CD4-positive, alpha-beta T cell treated with Interleukin-4 for 4 hours (primary cell): ENCODE measurements around the gene COL9A2.

Source experiments
- DNase-seq: peaks from one replicate; pipeline ENCODE4 v3.0.0-alpha.2; 2020

The COL9A2 gene

DNA sequence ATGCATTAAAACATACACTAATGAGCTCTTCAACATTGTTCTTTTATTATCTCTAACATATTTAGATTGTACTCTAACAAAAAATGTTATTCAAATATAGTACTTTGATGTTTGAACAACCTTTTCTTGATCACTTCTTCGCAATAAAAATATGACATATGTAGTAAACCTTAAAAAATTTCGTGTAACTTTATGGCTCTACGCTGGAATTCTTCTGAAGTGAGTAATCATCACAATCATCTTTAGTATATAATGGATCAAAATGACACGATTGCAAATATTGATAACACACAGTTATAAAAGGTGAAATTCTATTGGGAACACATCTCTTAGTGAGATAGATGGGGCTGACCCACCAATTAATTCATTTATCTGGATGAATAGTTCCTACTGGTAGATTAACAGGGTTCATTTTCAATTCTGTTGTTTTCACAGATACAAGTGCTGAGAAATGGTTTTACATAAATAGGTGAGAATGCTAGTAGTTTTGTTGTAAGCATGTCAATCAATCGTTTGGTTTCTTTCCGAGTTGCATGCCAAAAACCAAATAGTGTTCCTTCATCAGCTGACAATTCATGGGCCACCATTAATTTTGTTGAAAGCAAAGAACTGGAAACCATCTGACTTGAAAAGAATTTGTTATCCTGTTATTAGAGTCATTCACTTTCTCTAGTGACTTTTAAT, 60.5 kb downstream of the COL9A2 start:
- DNase-seq, result no peak

DNA sequence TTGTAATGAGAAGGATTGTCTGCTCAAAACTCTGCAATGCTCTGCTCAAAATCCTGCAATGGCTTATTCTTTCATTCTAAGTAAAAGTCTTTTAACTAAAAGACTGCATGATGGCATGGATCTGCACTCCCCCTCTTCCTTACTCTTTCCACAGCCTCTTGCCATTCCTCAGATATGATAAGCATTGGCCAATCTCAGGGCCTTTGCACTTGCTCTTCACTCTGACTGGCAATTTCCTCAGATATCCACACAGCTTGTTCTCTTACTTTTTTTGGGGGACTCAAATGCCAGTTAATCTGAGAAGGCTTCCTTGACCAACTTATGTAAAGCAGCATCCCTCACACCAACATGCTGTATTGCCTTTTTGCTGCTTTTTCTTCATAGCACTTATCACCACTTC, 61.9 kb downstream of the COL9A2 start:
- DNase-seq, result no peak

DNA sequence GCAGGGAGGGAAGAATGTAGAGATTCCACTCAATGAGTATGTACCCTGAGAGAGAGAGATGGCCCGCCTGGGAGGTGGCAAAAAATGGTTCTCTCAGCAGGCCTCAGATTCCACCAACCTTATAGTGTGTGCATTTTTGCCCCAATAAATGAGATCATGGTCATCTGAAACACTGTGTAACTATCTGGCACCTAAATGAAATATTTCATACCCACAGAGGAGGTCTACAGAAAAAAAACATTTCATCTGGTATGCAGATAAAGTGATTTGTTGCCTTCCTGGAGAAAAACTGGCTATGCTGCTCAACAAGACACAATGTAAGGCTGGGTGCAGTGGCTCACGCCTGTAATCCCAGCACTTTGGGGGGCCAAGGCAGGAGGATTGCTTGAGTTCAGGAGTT, 64.5 kb downstream of the COL9A2 start:
- DNase-seq, result no peak

DNA sequence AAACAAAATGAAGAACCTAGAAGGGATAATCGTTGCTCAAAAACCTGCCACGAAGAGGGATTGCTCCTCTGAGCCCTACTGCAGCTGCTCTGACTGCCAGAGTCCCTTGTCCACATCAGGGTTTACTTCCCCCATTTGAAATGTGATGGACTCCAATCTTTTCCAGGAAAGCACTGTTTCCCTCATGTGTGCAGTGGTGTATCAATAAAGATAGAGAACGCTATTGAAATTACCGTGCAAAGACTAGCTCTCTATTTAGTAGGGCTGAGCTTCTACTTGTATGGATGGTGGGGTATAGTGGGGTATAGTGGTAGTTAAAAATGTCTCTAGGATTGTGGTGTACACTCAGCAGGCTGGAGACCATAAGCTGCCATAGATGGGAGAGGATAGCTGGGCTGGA, 65.6 kb downstream of the COL9A2 start:
- DNase-seq, result no peak
